ENCODE measurements around the gene PER2.

The PER2 gene

GRCh38 chr2:238243496-238244076 lies 44.8 kb downstream of the PER2 start:
- DNase-seq = no peak

GRCh38 chr2:238242731-238243495 lies 45.5 kb downstream of the PER2 start:
- DNase-seq = no peak

- no peak for DNase-seq
Measured at GRCh38 chr2:238241970-238242369, 46.4 kb downstream of the PER2 start.

- peak; percentile 81 for DNase-seq
Measured at GRCh38 chr2:238240757-238241711, 47.4 kb downstream of the PER2 start.

- DNase-seq = peak; percentile 87
Measured at GRCh38 chr2:238239863-238240756, 48.3 kb downstream of the PER2 start, which contains the start of gene HES6. HES6 (minus strand) TSS chr2:238240038; CDS start chr2:238239905, 133 bp downstream.

GRCh38 chr2:238239543-238239862 lies 48.9 kb downstream of the PER2 start:
- no peak for DNase-seq

GRCh38 chr2:238238766-238239542 lies 49.5 kb downstream of the PER2 start:
- DNase-seq = no peak

GRCh38 chr2:238238311-238238765 lies 50.1 kb downstream of the PER2 start:
- DNase-seq = peak; percentile 32

GRCh38 chr2:238237431-238238135 lies 50.8 kb downstream of the PER2 start:
- peak; percentile 25 for DNase-seq

- DNase-seq = peak; percentile 40
Measured at GRCh38 chr2:238236571-238236970, 51.8 kb downstream of the PER2 start.

GRCh38 chr2:238235856-238236255 lies 52.6 kb downstream of the PER2 start:
- DNase-seq = peak; percentile 22

GRCh38 chr2:238235331-238235732 lies 53.1 kb downstream of the PER2 start:
- peak; percentile 22 for DNase-seq

GRCh38 chr2:238233625-238234024 lies 54.8 kb downstream of the PER2 start:
- DNase-seq = no peak

- DNase-seq = no peak
Measured at GRCh38 chr2:238231809-238232208, 56.6 kb downstream of the PER2 start.

- DNase-seq = peak; percentile 82
Measured at GRCh38 chr2:238231251-238231793, 57.1 kb downstream of the PER2 start.

- no peak for DNase-seq
Measured at GRCh38 chr2:238230699-238231098, 57.7 kb downstream of the PER2 start.

- DNase-seq = no peak
Measured at GRCh38 chr2:238228700-238229099, 59.7 kb downstream of the PER2 start.

GRCh38 chr2:238227587-238228032 lies 60.8 kb downstream of the PER2 start:
- DNase-seq = no peak

GRCh38 chr2:238226698-238227586 lies 61.5 kb downstream of the PER2 start:
- no peak for DNase-seq

All from right forelimb (tissue), 1 donor.